Measurements from ENCODE around the gene RPS14.

DNA sequence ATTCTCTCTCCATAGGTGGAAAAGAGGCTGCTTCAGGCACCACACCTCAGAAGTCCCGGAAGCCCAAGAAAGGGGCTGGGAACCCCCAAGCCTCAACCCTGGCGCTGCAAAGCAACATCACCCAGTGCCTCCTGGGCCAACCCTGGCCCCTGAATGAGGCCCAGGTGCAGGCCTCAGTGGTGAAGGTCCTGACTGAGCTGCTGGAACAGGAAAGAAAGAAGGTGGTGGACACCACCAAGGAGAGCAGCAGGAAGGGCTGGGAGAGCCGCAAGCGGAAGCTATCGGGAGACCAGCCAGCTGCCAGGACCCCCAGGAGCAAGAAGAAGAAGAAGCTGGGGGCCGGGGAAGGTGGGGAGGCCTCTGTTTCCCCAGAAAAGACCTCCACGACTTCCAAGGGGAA lies 53.3 kb downstream of the RPS14 start:
- TF ChIP-seq ZNF143 (CRISPR knock-in tag; IDR thresholded peaks at IDR 0.05) (no peak), IFI16 (CRISPR knock-in tag; IDR thresholded peaks at IDR 0.05) (no peak), ETV6 (IDR thresholded peaks at IDR 0.05; ENCODE audit: borderline replicate concordance in 1 of 2, low read depth in 2 of 2, low read length in 1 of 2) (no peak), ETV6 (CRISPR knock-in tag; IDR thresholded peaks at IDR 0.05; ENCODE audit: borderline replicate concordance) (no peak)
- TF ChIP-seq, protein P1, sequence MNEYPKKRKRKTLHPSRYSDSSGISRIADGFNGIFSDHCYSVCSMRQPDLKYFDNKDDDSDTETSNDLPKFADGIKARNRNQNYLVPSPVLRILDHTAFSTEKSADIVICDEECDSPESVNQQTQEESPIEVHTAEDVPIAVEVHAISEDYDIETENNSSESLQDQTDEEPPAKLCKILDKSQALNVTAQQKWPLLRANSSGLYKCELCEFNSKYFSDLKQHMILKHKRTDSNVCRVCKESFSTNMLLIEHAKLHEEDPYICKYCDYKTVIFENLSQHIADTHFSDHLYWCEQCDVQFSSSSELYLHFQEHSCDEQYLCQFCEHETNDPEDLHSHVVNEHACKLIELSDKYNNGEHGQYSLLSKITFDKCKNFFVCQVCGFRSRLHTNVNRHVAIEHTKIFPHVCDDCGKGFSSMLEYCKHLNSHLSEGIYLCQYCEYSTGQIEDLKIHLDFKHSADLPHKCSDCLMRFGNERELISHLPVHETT (CRISPR knock-in tag; conservative IDR thresholded peaks at IDR 0.05 in 1 of 2, IDR thresholded peaks at IDR 0.05 in 1 of 2): no peak
